CD4-positive, CD25-positive, alpha-beta regulatory T cell (primary cell): ENCODE data around the gene LCK. TPM values are rescaled to one million over a fixed set of nuclear protein-coding genes. Genes with fewer than 3 reads are reported as not detected.
"Not testable (repeated sequence)": the region's sequence is repeated elsewhere in the genome, so short reads cannot be mapped to it uniquely, and the experiment has no call there.

ENCODE experiments used
- ATAC-seq, 2 donors: fragments of 150-1000 bp; cut with Tn5 transposase; one replicate each; pipeline ENCODE4 v1.10.0; 2021; ENCODE audit warnings: low read depth in 2 of 2, moderate number of reproducible peaks in 2 of 2, moderate library complexity in 1 of 2
- DNase-seq, 3 donors: peaks; one replicate each; pipeline versions ENCODE4 v3.0.0 to v3.0.0-alpha.2; 2012 to 2022; ENCODE audit warnings: mixed read lengths in 1 of 3
- H3K27ac ChIP-seq: one replicate; pipeline ENCODE4 v1.7.0; 2013; ENCODE audit warnings: mild to moderate bottlenecking, low read length; ENCODE audit not compliant: insufficient read depth, poor library complexity, severe bottlenecking
- H3K27me3 ChIP-seq: one replicate; pipeline ENCODE4 v1.7.0; 2013; ENCODE audit warnings: low read length; ENCODE audit not compliant: control insufficient read depth, insufficient read depth
- H3K36me3 ChIP-seq: one replicate; pipeline ENCODE4 v1.7.0; 2013; ENCODE audit warnings: mild to moderate bottlenecking, low read length, moderate library complexity; ENCODE audit not compliant: control insufficient read depth, insufficient read depth
- H3K4me1 ChIP-seq: 2 replicates; pipeline ENCODE4 v1.7.0; 2013; ENCODE audit warnings: mild to moderate bottlenecking, low read length; ENCODE audit not compliant: insufficient read depth, control insufficient read depth, poor library complexity, severe bottlenecking
- H3K4me3 ChIP-seq: one replicate; pipeline ENCODE4 v1.7.0; 2013; ENCODE audit warnings: low read depth, mild to moderate bottlenecking, low read length, moderate library complexity
- H3K9me3 ChIP-seq, 2 experiments: 1 replicate in 1 of 2; 2 replicates in 1 of 2; pipeline ENCODE4 v1.7.0; 2013; ENCODE audit warnings: low read length in 2 of 2, mild to moderate bottlenecking in 1 of 2, moderate library complexity in 1 of 2; ENCODE audit not compliant: control insufficient read depth in 2 of 2
- H3K27ac Mint-ChIP-seq, 3 donors: one replicate each; pipeline ENCODE4 v1.8.0; 2020 to 2022; ENCODE audit warnings: mild to moderate bottlenecking in 3 of 3, mixed read lengths in 3 of 3, moderate library complexity in 2 of 3
- H3K27me3 Mint-ChIP-seq: one replicate; pipeline ENCODE4 v1.8.0; 2022; ENCODE audit warnings: mild to moderate bottlenecking, mixed read lengths
- H3K36me3 Mint-ChIP-seq: one replicate; pipeline ENCODE4 v1.8.0; 2020; ENCODE audit warnings: mixed read lengths
- H3K4me1 Mint-ChIP-seq, 4 donors: one replicate each; pipeline ENCODE4 v1.8.0; 2020 to 2022; ENCODE audit warnings: mixed read lengths in 4 of 4, mild to moderate bottlenecking in 1 of 4
- H3K4me3 Mint-ChIP-seq, 4 donors: one replicate each; pipeline ENCODE4 v1.8.0; 2020 to 2022; ENCODE audit warnings: mild to moderate bottlenecking in 4 of 4, mixed read lengths in 4 of 4, moderate library complexity in 3 of 4
- H3K9me3 Mint-ChIP-seq, 7 donors: one replicate each; pipeline ENCODE4 v1.8.0; 2020 to 2022; ENCODE audit warnings: mixed read lengths in 7 of 7, mild to moderate bottlenecking in 3 of 7, moderate library complexity in 2 of 7
- polyA plus RNA-seq, 4 donors: library from polyadenylated mRNA; unstranded; fragments of 300-500 nt; fragmentation: Illumina TruSeq; gene quantifications; one replicate each; pipeline ENCODE4 v1.2.3, GENCODE V29; 2021
- total RNA-seq: library from RNA; stranded (reverse); gene quantifications from one replicate; pipeline ENCODE4 v1.2.3, GENCODE V29; 2022

The LCK gene
- total and polyA plus RNA-seq, 5 donors from 2014 or later = 388 to 1,114 (median 983) TPM

DNA sequence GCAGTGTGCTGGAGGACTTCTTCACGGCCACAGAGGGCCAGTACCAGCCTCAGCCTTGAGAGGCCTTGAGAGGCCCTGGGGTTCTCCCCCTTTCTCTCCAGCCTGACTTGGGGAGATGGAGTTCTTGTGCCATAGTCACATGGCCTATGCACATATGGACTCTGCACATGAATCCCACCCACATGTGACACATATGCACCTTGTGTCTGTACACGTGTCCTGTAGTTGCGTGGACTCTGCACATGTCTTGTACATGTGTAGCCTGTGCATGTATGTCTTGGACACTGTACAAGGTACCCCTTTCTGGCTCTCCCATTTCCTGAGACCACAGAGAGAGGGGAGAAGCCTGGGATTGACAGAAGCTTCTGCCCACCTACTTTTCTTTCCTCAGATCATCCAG lies 34.6 kb downstream of the LCK start:
- Histone ChIP-seq H3K36me3 (peaks cover 59% of the 10 kb centered on the region), H3K4me3 (no peak overlapping the region), H3K27me3 (no peaks in the 10 kb centered on the region), H3K9me3 (no peaks in the 10 kb centered on the region), H3K27ac (no peak overlapping the region), H3K4me1 (peaks cover 6% of the 10 kb centered on the region)
- peak overlapping the region in 1 of 3 donors; percentile 60 for H3K27ac Mint-ChIP-seq
- H3K4me3 Mint-ChIP-seq = no peak overlapping the region
- no peaks in the 10 kb centered on the region for H3K9me3 Mint-ChIP-seq
- no peak for DNase-seq
- ATAC-seq = no peak
- H3K4me1 Mint-ChIP-seq = peaks cover 0 to 10% (median 5%) of the 10 kb centered on the region in 4 donors
- H3K36me3 Mint-ChIP-seq = peaks cover 13% of the 10 kb centered on the region
- no peaks in the 10 kb centered on the region for H3K27me3 Mint-ChIP-seq

DNA sequence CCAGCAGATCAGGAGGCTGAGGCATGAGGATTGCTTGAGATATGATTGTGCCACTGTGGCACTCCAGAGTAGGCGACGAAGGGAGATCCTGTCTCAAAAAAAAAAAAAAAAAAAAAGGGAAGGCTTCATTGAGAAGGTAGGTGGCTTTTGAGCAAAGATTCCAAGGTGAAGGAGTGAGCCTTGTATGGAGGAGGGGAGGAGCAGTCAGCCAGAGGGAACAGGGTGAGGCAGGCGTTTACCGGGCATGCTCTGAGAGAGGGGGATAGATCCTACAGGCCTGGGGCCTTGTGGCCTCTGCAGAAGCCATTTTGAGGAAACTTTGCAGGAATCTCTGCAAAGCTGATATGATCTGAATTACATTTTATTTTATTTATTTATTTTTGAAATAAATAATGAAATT lies 35.7 kb downstream of the LCK start:
- H3K4me3 Mint-ChIP-seq = no peak overlapping the region
- peaks cover 16% of the 10 kb centered on the region for H3K4me1 ChIP-seq
- H3K9me3 ChIP-seq = no peaks in the 10 kb centered on the region
- no peak overlapping the region for H3K27ac ChIP-seq
- no peaks in the 10 kb centered on the region for H3K27me3 ChIP-seq
- H3K4me3 ChIP-seq = no peak overlapping the region
- peaks cover 48% of the 10 kb centered on the region for H3K36me3 ChIP-seq
- DNase-seq (no peak), ATAC-seq (no peak)
- no peak overlapping the region for H3K27ac Mint-ChIP-seq
- peaks cover 13% of the 10 kb centered on the region for H3K36me3 Mint-ChIP-seq
- H3K27me3 Mint-ChIP-seq = no peaks in the 10 kb centered on the region
- peaks cover 2 to 20% (median 10%) of the 10 kb centered on the region in 4 donors for H3K4me1 Mint-ChIP-seq
- H3K9me3 Mint-ChIP-seq = no peaks in the 10 kb centered on the region

DNA sequence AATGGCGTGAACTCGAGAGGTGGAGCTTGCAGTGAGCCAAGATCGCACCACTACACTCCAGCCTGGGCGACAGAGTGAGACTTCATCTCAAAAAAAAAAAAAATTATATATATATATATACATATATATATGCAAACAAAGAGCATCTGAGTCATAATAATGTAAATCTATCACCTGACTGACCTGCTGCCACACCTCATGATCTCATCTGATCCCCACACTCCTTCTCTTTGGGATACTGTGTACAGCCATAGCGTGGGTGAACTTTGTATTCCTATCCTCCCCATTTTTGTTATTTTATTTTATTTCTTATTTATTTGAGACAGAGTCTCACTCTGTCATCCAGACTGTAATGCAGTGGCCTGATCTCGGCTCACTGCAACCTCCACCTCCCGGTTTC lies 38.2 kb downstream of the LCK start:
- Histone ChIP-seq H3K4me1 (peaks cover 38% of the 10 kb centered on the region), H3K27me3 (no peaks in the 10 kb centered on the region), H3K4me3 (no peak overlapping the region), H3K36me3 (peaks cover 26% of the 10 kb centered on the region), H3K9me3 (no peaks in the 10 kb centered on the region), H3K27ac (no peak overlapping the region)
- Mint-ChIP-seq H3K36me3 (peaks cover 17% of the 10 kb centered on the region), H3K27me3 (no peaks in the 10 kb centered on the region), H3K9me3 (peaks cover 0 to 2% (median 0%) of the 10 kb centered on the region in 7 donors), H3K4me1 (peaks cover 5 to 42% (median 18%) of the 10 kb centered on the region in 4 donors), H3K27ac (peak overlapping the region in 1 of 3 donors; percentile 56), H3K4me3 (peak overlapping the region in 1 of 4 donors; percentile 78)
- DNase-seq (no peak), ATAC-seq (no peak)

DNA sequence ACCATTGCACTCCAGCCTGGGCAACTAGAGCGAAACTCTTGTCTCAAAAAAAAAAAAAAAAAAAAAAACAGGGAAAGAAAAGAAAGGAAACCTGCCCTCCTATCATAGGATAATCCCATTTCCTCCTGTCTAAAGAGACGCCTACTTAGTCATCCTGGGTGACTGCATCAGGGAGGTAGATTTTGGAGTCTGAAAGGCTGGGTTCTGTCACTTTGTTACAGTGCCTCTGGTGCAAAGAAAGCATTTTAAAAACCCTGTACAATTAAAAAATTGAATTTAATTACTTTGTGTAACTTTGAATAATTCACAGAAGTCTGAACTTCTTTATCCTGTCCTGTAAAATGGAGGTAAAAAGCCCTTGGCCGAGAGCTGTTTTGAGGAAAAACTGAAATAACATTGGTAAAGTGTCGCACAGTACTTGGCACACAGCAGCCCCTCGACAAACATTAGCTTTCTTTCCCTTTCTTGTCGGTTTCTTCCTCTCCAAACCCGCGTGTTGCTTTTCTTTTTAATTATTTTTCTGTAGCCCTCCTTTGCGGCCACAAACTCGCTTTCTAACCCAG lies 40.2 kb downstream of the LCK start:
- Mint-ChIP-seq H3K9me3 (peaks cover 0 to 2% (median 0%) of the 10 kb centered on the region in 7 donors), H3K4me3 (peak overlapping the region; percentile 94 to 100 (median 99)), H3K4me1 (peaks cover 12 to 62% (median 31%) of the 10 kb centered on the region in 4 donors), H3K36me3 (peaks cover 13% of the 10 kb centered on the region), H3K27ac (peak overlapping the region; percentile 95 to 100 (median 99)), H3K27me3 (no peaks in the 10 kb centered on the region)
- DNase-seq (no peak), ATAC-seq (no peak)
- Histone ChIP-seq H3K27me3 (no peaks in the 10 kb centered on the region), H3K4me1 (peaks cover 56% of the 10 kb centered on the region), H3K36me3 (peaks cover 15% of the 10 kb centered on the region), H3K27ac (peak overlapping the region; percentile 85), H3K9me3 (no peaks in the 10 kb centered on the region), H3K4me3 (peak overlapping the region; percentile 95)

DNA sequence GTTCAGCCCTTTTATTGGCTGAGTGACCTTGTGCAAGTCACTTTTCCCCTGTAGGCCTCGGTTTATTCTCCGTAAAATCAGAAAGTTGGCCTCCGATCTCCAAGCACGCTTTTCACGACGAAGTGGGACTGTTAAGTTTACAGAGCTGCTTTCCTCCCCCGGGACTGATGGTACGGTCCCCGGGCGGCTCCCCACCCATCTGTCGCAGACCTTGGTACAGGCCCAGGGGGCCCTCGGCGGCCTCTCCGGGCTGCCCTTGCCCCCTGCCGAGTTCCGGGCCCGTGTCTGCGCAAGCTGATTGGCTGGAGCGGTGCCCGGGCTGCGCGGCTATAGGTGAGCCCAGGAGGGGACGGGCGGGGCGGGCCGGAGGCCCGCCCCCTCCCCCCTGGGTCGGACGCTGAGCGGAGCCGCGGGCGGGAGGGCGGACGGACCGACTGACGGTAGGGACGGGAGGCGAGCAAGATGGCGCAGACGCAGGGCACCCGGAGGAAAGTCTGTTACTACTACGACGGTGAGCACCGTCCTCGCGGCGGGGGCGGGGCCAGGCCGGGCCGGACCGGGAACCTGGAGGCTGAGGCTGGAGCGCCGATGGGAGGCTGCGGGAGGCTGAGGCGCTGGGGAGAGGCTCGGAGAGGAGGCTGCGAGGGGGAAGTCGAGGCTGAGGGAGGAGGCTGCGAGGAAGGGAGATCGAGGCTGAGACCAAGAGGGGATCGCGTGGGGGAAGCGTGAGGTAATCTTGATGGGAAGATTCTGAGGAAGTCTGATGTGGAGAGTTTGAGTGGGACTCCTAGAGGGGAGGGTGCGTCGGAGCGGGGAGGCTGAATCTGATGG lies 40.9 kb downstream of the LCK start, which contains the start of gene HDAC1:
TSS of gene HDAC1 (plus strand) at position 376 of the 831 bp plus-strand sequence. CDS start at position 463, 87 bp downstream.
- peaks cover 12 to 69% (median 37%) of the 10 kb centered on the region in 4 donors for H3K4me1 Mint-ChIP-seq
- Histone ChIP-seq H3K27me3 (no peaks in the 10 kb centered on the region), H3K4me1 (peaks cover 59% of the 10 kb centered on the region), H3K36me3 (peaks cover 14% of the 10 kb centered on the region), H3K4me3 (peak within 1 kb of the TSS; percentile 95), H3K27ac (peak within 1 kb of the TSS; percentile 85), H3K9me3 (no peaks in the 10 kb centered on the region)
- H3K27me3 Mint-ChIP-seq = no peaks in the 10 kb centered on the region
- H3K36me3 Mint-ChIP-seq = peaks cover 15% of the 10 kb centered on the region
- H3K27ac Mint-ChIP-seq = peak within 1 kb of the TSS; percentile 95 to 100 (median 99)
- DNase-seq (peak; percentile 96 to 98 (median 96)), ATAC-seq (peak; percentile 99)
- peak within 1 kb of the TSS; percentile 94 to 100 (median 99) for H3K4me3 Mint-ChIP-seq
- peaks cover 0 to 2% (median 0%) of the 10 kb centered on the region in 7 donors for H3K9me3 Mint-ChIP-seq

DNA sequence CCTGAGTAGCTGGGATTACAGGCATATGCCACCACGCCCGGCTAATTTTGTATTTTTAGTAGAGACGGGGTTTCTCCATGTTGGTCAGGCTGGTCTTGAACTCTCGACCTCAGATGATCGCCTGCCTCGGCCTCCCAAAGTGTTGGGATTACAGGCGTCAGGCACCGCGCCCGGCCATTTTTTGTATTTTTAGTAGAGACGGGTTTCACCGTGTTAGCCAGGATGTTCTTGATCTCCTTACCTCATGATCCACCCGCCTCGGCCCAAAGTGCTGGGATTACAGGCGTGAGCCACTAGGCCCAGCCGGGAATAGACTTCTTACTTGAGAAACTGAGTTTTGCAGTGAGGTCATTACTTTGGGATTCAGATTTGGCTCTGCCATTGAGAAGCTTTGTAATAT lies 47.1 kb downstream of the LCK start:
- Mint-ChIP-seq H3K4me1 (peaks cover 17 to 79% (median 51%) of the 10 kb centered on the region in 4 donors), H3K4me3 (peak overlapping the region in 1 of 4 donors; percentile 7), H3K36me3 (peaks cover 28% of the 10 kb centered on the region)
- DNase-seq, H3K9me3 Mint-ChIP-seq, H3K27me3 ChIP-seq, H3K27ac Mint-ChIP-seq, H3K27me3 Mint-ChIP-seq, H3K9me3 ChIP-seq, H3K27ac ChIP-seq, H3K4me3 ChIP-seq, ATAC-seq: not testable (repeated sequence)
- peaks cover 38% of the 10 kb centered on the region for H3K36me3 ChIP-seq
- H3K4me1 ChIP-seq = peaks cover 31% of the 10 kb centered on the region

DNA sequence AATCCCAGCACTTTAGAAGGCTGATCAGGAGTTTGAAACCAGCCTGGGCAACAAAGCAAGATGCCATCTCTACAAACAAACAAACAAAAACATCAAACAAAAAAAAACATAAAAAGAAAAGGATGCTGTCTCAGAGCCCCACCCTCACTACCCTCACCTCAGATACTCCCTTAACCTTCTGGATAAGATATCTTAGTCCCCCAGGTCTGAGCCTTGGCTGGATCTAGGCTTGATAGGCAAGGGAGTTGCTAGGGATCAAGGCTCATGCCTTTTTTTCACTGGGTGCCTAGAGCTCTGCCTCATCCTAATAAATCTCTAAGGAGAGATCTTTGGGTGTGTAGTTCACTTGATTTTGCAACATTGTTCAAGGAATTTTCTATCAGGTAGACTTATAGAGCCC lies 48.3 kb downstream of the LCK start:
- Mint-ChIP-seq H3K36me3 (peaks cover 36% of the 10 kb centered on the region), H3K4me3 (peak overlapping the region in 1 of 4 donors; percentile 21), H3K9me3 (no peaks in the 10 kb centered on the region), H3K27me3 (no peaks in the 10 kb centered on the region), H3K4me1 (peaks cover 23 to 73% (median 58%) of the 10 kb centered on the region in 4 donors), H3K27ac (peak overlapping the region; percentile 20 to 49 (median 25))
- Histone ChIP-seq H3K9me3 (no peaks in the 10 kb centered on the region), H3K27me3 (no peaks in the 10 kb centered on the region), H3K4me3 (no peak overlapping the region), H3K36me3 (peaks cover 50% of the 10 kb centered on the region), H3K4me1 (peaks cover 21% of the 10 kb centered on the region), H3K27ac (no peak overlapping the region)
- ATAC-seq (no peak), DNase-seq (no peak)
